Mesendoderm (in vitro differentiated cells): ENCODE results near the gene HOMER2.
A peak's percentile ranks its signal among the peaks of the same experiment; 100 is the strongest.

Source experiments
- DNase-seq: peaks from one replicate; pipeline ENCODE4 v3.0.0; 2013
- H2AK5ac ChIP-seq: 2 replicates; pipeline ENCODE4 v1.6.1; 2013; ENCODE audit warnings: low read length, inconsistent platforms
- H2BK120ac ChIP-seq: 2 replicates; pipeline ENCODE4 v1.6.1; 2013; ENCODE audit warnings: low read depth, mild to moderate bottlenecking, low read length, moderate library complexity, mixed read lengths
- H2BK15ac ChIP-seq: replicated peaks from 2 replicates; pipeline ENCODE4 v1.6.1; 2013; ENCODE audit warnings: low read depth, mild to moderate bottlenecking, moderate library complexity
- H2BK5ac ChIP-seq: 2 replicates; pipeline ENCODE4 v1.6.1; 2013; ENCODE audit warnings: low read length, inconsistent platforms
- H3K18ac ChIP-seq: 2 replicates; pipeline ENCODE4 v1.6.1; 2013; ENCODE audit warnings: mild to moderate bottlenecking, low read length, mixed read lengths
- H3K23ac ChIP-seq: one replicate; pipeline ENCODE4 v1.6.1; 2013; ENCODE audit warnings: low read length
- H3K27ac ChIP-seq: 2 replicates; pipeline ENCODE4 v1.5.1; 2013; ENCODE audit warnings: low read depth, mild to moderate bottlenecking, inconsistent platforms, low read length, moderate library complexity
- H3K27me3 ChIP-seq: 2 replicates; pipeline ENCODE4 v1.6.1; 2013; ENCODE audit warnings: low read length, control low read depth, mild to moderate bottlenecking, inconsistent platforms; ENCODE audit not compliant: insufficient read depth, poor library complexity
- H3K36me3 ChIP-seq: 2 replicates; pipeline ENCODE4 v1.6.1; 2013; ENCODE audit warnings: low read length, inconsistent platforms; ENCODE audit not compliant: control insufficient read depth, insufficient read depth
- H3K4ac ChIP-seq: one replicate; pipeline ENCODE4 v1.6.1; 2013; ENCODE audit warnings: low read depth, mild to moderate bottlenecking, low read length, moderate library complexity
- H3K4me1 ChIP-seq: 2 replicates; pipeline ENCODE4 v1.6.1; 2013; ENCODE audit warnings: low read depth, low read length, inconsistent platforms; ENCODE audit not compliant: control insufficient read depth
- H3K4me2 ChIP-seq: 2 replicates; pipeline ENCODE4 v1.6.1; 2013; ENCODE audit warnings: low read length
- H3K4me3 ChIP-seq: 2 replicates; pipeline ENCODE4 v1.5.1; 2013; ENCODE audit warnings: mild to moderate bottlenecking, low read length
- H3K56ac ChIP-seq: one replicate; pipeline ENCODE4 v1.6.1; 2013; ENCODE audit warnings: low read length
- H3K79me1 ChIP-seq: 2 replicates; pipeline ENCODE4 v1.6.1; 2013; ENCODE audit warnings: low read length, inconsistent platforms
- H3K79me2 ChIP-seq: 2 replicates; pipeline ENCODE4 v1.6.1; 2013; ENCODE audit warnings: mild to moderate bottlenecking, low read length; ENCODE audit not compliant: control insufficient read depth, insufficient read depth
- H3K9ac ChIP-seq: 2 replicates; pipeline ENCODE4 v1.6.1; 2013; ENCODE audit warnings: low read length, inconsistent platforms
- H4K5ac ChIP-seq: one replicate; pipeline ENCODE4 v1.6.1; 2013; ENCODE audit warnings: low read length
- H4K8ac ChIP-seq: one replicate; pipeline ENCODE4 v1.6.1; 2013; ENCODE audit warnings: low read depth, mild to moderate bottlenecking, control low read depth, low read length, moderate library complexity
- WGBS: extraction: QIAGEN DNeasy Blood & Tissue Kit; methylation state at CpG from one replicate; pipeline ENCODE4 v1.1.7; 2013; ENCODE audit warnings: low lambda C conversion rate, missing lambda C conversion rate; ENCODE audit not compliant: insufficient coverage; ENCODE audit errors: extremely low coverage; 5-methylcytosine and 5-hydroxymethylcytosine counted together

The HOMER2 gene

DNA sequence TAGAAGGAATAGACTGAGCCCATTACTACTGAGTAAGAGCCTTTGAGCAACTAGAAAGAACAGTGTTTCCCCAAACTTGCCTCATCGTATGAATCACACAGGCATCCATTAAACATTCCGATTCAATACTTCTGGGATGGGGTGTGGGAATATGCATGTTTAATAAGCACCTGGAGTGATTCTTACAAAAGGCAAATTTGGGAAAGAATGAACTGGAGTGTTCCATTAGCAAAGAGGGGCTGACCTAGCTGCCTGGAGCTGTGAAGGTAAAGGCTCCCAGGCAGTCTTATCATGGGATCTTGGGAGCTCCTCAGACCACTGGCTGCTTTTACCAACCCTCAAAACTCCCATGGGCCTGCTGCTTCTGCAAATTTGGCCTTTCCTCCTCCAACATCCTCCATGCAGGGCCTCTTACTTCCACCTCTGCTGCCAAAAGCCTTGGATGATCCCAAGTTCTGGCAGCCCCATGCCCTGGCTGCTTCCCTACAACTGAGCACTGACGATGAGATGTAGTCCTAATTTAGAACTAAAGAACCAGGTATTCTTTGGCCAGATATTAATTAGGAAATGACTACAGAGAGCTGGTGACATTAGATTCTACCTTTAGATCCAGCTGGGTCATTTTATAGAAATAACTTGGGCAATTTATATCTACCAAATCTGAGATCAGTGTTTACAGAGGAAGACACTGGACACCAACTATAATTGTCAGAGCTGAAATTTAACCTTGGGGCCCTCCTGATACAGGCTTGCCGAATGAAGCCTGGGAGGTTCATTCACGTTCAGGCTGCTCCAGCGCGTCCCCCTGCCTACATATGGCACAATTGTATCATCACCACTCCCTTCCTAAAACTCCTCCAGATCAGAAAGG is 11.2 kb upstream of the HOMER2 start:
- H2BK120ac ChIP-seq: no peak overlapping the region
- H3K27ac ChIP-seq: no peak overlapping the region
- no peaks in the 10 kb centered on the region for H3K4me1 ChIP-seq
- H3K4ac ChIP-seq: no peak overlapping the region
- H3K79me1 ChIP-seq: no peaks in the 10 kb centered on the region
- no peak overlapping the region for H3K9ac ChIP-seq
- no peak for DNase-seq
- no peak overlapping the region for H3K56ac ChIP-seq
- no peak overlapping the region for H3K18ac ChIP-seq
- no peak overlapping the region for H3K23ac ChIP-seq
- H3K4me3 ChIP-seq: no peak overlapping the region
- H3K4me2 ChIP-seq: no peak overlapping the region
- H3K27me3 ChIP-seq: no peaks in the 10 kb centered on the region
- no peak overlapping the region for H4K8ac ChIP-seq
- no peaks in the 10 kb centered on the region for H3K36me3 ChIP-seq
- H2AK5ac ChIP-seq: no peak overlapping the region
- no CpG with 5 or more reads among the region's 7 CpGs for WGBS
- no peak overlapping the region for H2BK5ac ChIP-seq
- H4K5ac ChIP-seq: no peak overlapping the region
- H3K79me2 ChIP-seq: no peaks in the 10 kb centered on the region
- H2BK15ac ChIP-seq: no peak overlapping the region

DNA sequence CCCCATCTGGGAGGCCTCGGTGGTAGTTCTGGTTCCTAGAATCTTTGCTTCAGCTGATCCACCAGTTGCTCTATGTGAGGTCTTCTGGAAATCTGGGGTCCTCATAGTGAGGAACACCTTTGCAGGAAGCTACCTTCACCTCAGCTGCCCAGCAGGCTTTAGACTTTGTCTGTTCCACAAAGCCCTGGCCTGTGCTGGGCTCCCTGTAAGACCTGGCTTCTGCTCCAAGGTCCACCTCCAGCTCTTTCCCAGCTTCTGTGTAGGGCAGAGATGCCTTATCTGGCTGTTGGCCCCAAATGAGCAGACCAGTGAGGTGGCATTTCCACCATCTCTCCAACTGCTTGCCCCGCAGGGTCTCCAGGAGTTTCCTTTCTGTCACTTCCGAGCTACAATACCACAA is 8.2 kb upstream of the HOMER2 start:
- Histone ChIP-seq H3K23ac (no peak overlapping the region), H2AK5ac (no peak overlapping the region), H3K4me2 (no peak overlapping the region), H3K4me3 (no peak overlapping the region), H3K56ac (no peak overlapping the region), H3K36me3 (no peaks in the 10 kb centered on the region), H2BK15ac (no peak overlapping the region), H3K27ac (no peak overlapping the region), H4K8ac (no peak overlapping the region), H3K4ac (no peak overlapping the region), H2BK120ac (no peak overlapping the region), H3K4me1 (no peaks in the 10 kb centered on the region), H3K79me1 (no peaks in the 10 kb centered on the region), H3K18ac (no peak overlapping the region), H2BK5ac (no peak overlapping the region), H3K79me2 (no peaks in the 10 kb centered on the region), H3K9ac (no peak overlapping the region), H3K27me3 (no peaks in the 10 kb centered on the region), H4K5ac (no peak overlapping the region)
- WGBS: no CpG with 5 or more reads among the region's 3 CpGs
- no peak for DNase-seq

DNA sequence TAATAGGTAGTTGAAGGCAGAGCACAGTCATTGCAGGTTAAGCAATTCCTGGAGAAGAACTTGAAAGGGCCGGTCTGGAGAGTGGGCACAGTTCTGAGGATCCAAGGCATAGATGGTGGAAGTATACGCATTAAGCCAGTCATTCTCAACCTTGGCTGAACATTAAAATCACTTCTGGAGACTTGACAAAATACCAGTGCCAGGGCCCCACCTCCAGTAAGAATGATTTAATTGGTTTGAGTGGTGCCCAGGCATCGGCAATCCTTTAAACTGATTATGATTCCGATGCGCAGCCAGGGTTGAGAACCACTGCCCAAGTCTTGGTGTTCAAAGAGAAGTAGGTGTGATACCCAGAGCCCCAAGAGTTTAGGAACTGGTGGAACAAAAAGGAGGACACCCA is 6.9 kb upstream of the HOMER2 start:
- Histone ChIP-seq H2AK5ac (no peak overlapping the region), H4K8ac (no peak overlapping the region), H3K27ac (no peak overlapping the region), H3K4me1 (no peaks in the 10 kb centered on the region), H3K79me2 (no peaks in the 10 kb centered on the region), H3K18ac (no peak overlapping the region), H4K5ac (no peak overlapping the region), H3K79me1 (no peaks in the 10 kb centered on the region), H2BK120ac (no peak overlapping the region), H3K56ac (no peak overlapping the region), H3K36me3 (no peaks in the 10 kb centered on the region), H3K4ac (no peak overlapping the region), H2BK5ac (no peak overlapping the region), H2BK15ac (no peak overlapping the region), H3K4me3 (no peak overlapping the region), H3K9ac (no peak overlapping the region), H3K23ac (no peak overlapping the region), H3K4me2 (no peak overlapping the region), H3K27me3 (no peaks in the 10 kb centered on the region)
- WGBS: no CpG with 5 or more reads among the region's 5 CpGs
- no peak for DNase-seq

DNA sequence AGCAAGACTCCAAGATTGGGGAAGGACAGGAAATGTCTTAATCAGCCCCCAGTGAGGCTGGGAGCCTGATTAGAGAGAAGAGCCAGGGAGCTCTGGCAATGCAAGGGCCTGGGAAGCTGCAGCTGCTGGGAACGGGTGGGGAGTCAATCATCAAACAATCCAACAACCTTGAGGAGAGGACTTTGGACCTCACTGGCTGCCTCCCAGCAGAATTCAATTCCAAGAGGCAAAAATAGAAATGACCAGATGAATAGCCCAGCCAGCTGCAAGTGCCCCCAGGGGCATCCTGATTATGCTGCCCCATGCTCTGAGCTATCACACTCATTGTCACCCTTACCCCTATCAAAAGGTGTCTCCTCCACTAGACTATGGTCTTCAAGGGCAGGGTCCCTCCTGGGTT is 6.1 kb upstream of the HOMER2 start:
- no CpG with 5 or more reads among the region's 1 CpG for WGBS

DNA sequence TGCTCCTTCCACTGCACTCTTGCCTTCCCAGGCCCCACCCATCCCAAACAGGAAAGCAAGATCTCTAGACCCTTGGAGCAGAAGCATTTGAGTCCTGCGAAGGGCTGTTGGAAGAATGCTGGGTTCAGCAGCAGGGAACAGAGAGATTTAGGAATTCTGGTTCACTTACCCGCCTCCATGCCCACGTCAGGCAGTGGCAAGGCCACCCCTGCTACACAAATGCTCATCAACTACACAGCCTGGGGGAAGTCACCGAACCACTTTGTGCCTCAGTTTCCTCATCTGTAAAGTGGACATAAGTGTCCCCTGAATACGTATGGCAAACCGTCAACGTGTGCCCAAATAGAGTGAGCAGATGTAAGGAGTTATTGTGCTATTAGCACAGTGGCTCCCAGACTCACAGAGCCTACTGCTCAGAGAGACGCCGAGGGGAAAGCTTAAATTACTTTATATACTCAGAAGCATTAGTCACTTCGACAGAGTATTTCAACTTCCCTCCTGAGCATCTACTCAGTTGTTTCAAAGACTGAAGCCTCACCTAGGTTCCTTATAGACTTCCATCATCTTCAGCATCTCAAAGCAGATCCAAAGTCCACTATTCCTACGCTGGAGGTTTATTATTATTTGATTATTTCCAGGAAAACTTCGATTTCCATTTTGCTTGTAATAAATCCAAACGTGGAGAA is 905 bp downstream of the HOMER2 start:
- H2AK5ac ChIP-seq: no peak overlapping the region
- H3K27me3 ChIP-seq: peaks cover 8% of the 10 kb centered on the region
- no peak overlapping the region for H4K8ac ChIP-seq
- no peak overlapping the region for H3K27ac ChIP-seq
- peak overlapping the region; percentile 94 for H3K18ac ChIP-seq
- no peak for DNase-seq
- no peak overlapping the region for H4K5ac ChIP-seq
- no peak overlapping the region for H3K23ac ChIP-seq
- no peak overlapping the region for H2BK15ac ChIP-seq
- peak overlapping the region; percentile 80 for H3K56ac ChIP-seq
- WGBS: no CpG with 5 or more reads among the region's 13 CpGs
- no peaks in the 10 kb centered on the region for H3K4me1 ChIP-seq
- H3K4ac ChIP-seq: no peak overlapping the region
- peak overlapping the region; percentile 40 for H3K4me3 ChIP-seq
- H3K79me2 ChIP-seq: no peaks in the 10 kb centered on the region
- no peaks in the 10 kb centered on the region for H3K36me3 ChIP-seq
- no peaks in the 10 kb centered on the region for H3K79me1 ChIP-seq
- H3K9ac ChIP-seq: peak overlapping the region; percentile 66
- peak overlapping the region; percentile 71 for H3K4me2 ChIP-seq
- H2BK120ac ChIP-seq: no peak overlapping the region
- no peak overlapping the region for H2BK5ac ChIP-seq

More for the DNA sequence above, 6.1 kb upstream of the HOMER2 start:
- Histone ChIP-seq H3K9ac (no peak overlapping the region), H2BK15ac (no peak overlapping the region), H4K8ac (no peak overlapping the region), H3K56ac (no peak overlapping the region), H3K79me1 (no peaks in the 10 kb centered on the region), H3K36me3 (no peaks in the 10 kb centered on the region), H3K4ac (no peak overlapping the region), H2BK120ac (no peak overlapping the region), H3K4me2 (no peak overlapping the region), H3K27me3 (no peaks in the 10 kb centered on the region), H3K79me2 (no peaks in the 10 kb centered on the region), H2AK5ac (no peak overlapping the region), H4K5ac (no peak overlapping the region), H3K23ac (no peak overlapping the region), H3K27ac (no peak overlapping the region), H2BK5ac (no peak overlapping the region), H3K18ac (no peak overlapping the region), H3K4me1 (no peaks in the 10 kb centered on the region), H3K4me3 (no peak overlapping the region)
- DNase-seq: no peak
